Measurements from ENCODE around the gene CYP2A6.
"Not testable (repeated sequence)": the region's sequence is repeated elsewhere in the genome, so short reads cannot be mapped to it uniquely, and the experiment has no call there.

- TF ChIP-seq CTCF, POLR2AphosphoS5 (IDR thresholded peaks at IDR 0.05): not testable (repeated sequence)
Measured at GRCh38 chr19:40884187-40884931, 34.1 kb upstream of the CYP2A6 start.

All from esophagus muscularis mucosa (tissue), 3 donors.